Kidney (tissue), 14 donors: ENCODE measurements around the gene STK11. TPM values are rescaled to one million over a fixed set of nuclear protein-coding genes. Genes with fewer than 3 reads are reported as not detected.

Source experiments
- DNase-seq, 5 donors: peaks; one replicate each; pipeline ENCODE4 v3.0.0-alpha.2; 2013 to 2020
- FAIRE-seq: peaks from 2 replicates; lab custom pipeline; 2012; peaks lifted over from hg19 to GRCh38; lab: Jason Lieb, UNC
- H3K27ac ChIP-seq, 2 donors: one replicate each; pipeline ENCODE4 v1.7.0; 2013; ENCODE audit warnings: low read depth in 2 of 2, low read length in 2 of 2, inconsistent platforms in 1 of 2
- H3K27me3 ChIP-seq: one replicate; pipeline ENCODE4 v1.7.1; 2013; ENCODE audit warnings: low read length, inconsistent platforms; ENCODE audit not compliant: control insufficient read depth, insufficient read depth
- H3K36me3 ChIP-seq, 3 donors: one replicate each; pipeline versions ENCODE4 v1.7.0 to v1.7.1; 2013; ENCODE audit warnings: low read length in 3 of 3, control low read depth in 1 of 3, inconsistent platforms in 1 of 3; ENCODE audit not compliant: insufficient read depth in 3 of 3, control insufficient read depth in 2 of 3
- H3K4me1 ChIP-seq, 3 donors: one replicate each; pipeline versions ENCODE4 v1.7.0 to v1.7.1; 2013; ENCODE audit warnings: low read length in 3 of 3, inconsistent platforms in 1 of 3, low read depth in 1 of 3; ENCODE audit not compliant: control insufficient read depth in 2 of 3, insufficient read depth in 2 of 3
- H3K4me3 ChIP-seq, 3 donors: one replicate each; pipeline versions ENCODE4 v1.7.0 to v1.8.1; 2013; ENCODE audit warnings: low read length in 3 of 3, control low read depth in 1 of 3, inconsistent platforms in 1 of 3
- H3K9ac ChIP-seq, 3 donors: one replicate each; pipeline versions ENCODE4 v1.7.0 to v1.7.1; 2013; ENCODE audit warnings: low read length in 3 of 3, control low read depth in 1 of 3, inconsistent platforms in 1 of 3
- H3K9me3 ChIP-seq, 3 donors: one replicate each; pipeline versions ENCODE4 v1.7.0 to v1.7.1; 2013; ENCODE audit warnings: low read length in 3 of 3, control low read depth in 1 of 3, inconsistent platforms in 1 of 3; ENCODE audit not compliant: control insufficient read depth in 2 of 3, insufficient read depth in 1 of 3
- CTCF ChIP-seq: IDR thresholded peaks from 3 replicates; pipeline ENCODE4 v1.5.1; 2012; ENCODE audit warnings: mild to moderate bottlenecking, moderate library complexity, borderline replicate concordance; ENCODE audit not compliant: insufficient read depth; ENCODE audit errors: extremely low read depth
- intact Hi-C: fragments of 100-400 bp; cut with DNase I; formaldehyde crosslinking; loops from one replicate; pipeline ENCODE4 v1.11.1; 2022
- polyA plus RNA-seq: library from polyadenylated mRNA; stranded (reverse); fragments of 350-450 nt; fragmentation: Illumina TruSeq; extraction: RNeasy Lipid Tissue Mini Kit (QIAGEN cat#74804); gene quantifications from one replicate; pipeline ENCODE4 v1.2.3, GENCODE V29; 2014; ENCODE audit warnings: low read depth, low replicate concordance; ENCODE audit not compliant: insufficient read depth
- total RNA-seq: library from RNA; stranded (reverse); fragmentation: NEBNext Ultra II Directional; extraction: Animal tissue kit (Norgen Biotek cat#: 25700); gene quantifications from one replicate; pipeline ENCODE4 v1.2.1, GENCODE V29; 2021
- donor health status: control.
- donor health status: control.
- donor health status: control.
- donor health status: control.
- donor health status: control.
- donor health status: DM: yes; HTN: yes; CAD: no.
- donor health status: Normal renal cell carcinoma (clear cell type).

STK11 gene
- total and polyA plus RNA-seq, 2 donors from 2014 or later = 40.7 to 57.7 TPM

GRCh38 chr19:1261798-1262622, 56.4 kb downstream of the STK11 start:
- TF ChIP-seq CTCF = no peak
- Histone ChIP-seq H3K27me3 (no peaks in the 10 kb centered on the region), H3K27ac (peak overlapping the region; percentile 97 to 98), H3K4me1 (peaks cover 0 to 62% (median 39%) of the 10 kb centered on the region in 3 donors), H3K4me3 (peak overlapping the region; percentile 13 to 79 (median 52)), H3K36me3 (peaks cover 0 to under 1% (median 0%) of the 10 kb centered on the region in 3 donors), H3K9ac (peak overlapping the region in 2 of 3 donors; percentile 61 to 93), H3K9me3 (no peaks in the 10 kb centered on the region)
- DNase-seq (peak in 3 of 5 donors; percentile 31 to 97 (median 81)), FAIRE-seq (no peak)
- intact Hi-C loops = no loop called here

GRCh38 chr19:1262623-1263123, 57.1 kb downstream of the STK11 start:
- peak overlapping the region in 1 of 3 donors; percentile 93 for H3K9ac ChIP-seq
- TF ChIP-seq CTCF = no peak
- peak overlapping the region in 1 of 3 donors; percentile 32 for H3K4me3 ChIP-seq

GRCh38 chr19:1263188-1263587, 57.6 kb downstream of the STK11 start:
- Histone ChIP-seq H3K27me3 (no peaks in the 10 kb centered on the region), H3K9ac (peak overlapping the region in 1 of 3 donors; percentile 93), H3K27ac (peak overlapping the region; percentile 97 to 98), H3K4me3 (no peak overlapping the region), H3K4me1 (peaks cover 0 to 61% (median 42%) of the 10 kb centered on the region in 3 donors), H3K36me3 (no peaks in the 10 kb centered on the region), H3K9me3 (no peaks in the 10 kb centered on the region)
- FAIRE-seq (no peak), DNase-seq (peak in 1 of 5 donors; percentile 80)
- intact Hi-C loops = no loop called here
- TF ChIP-seq CTCF = no peak

More at GRCh38 chr19:1262623-1263123, 57.1 kb downstream of the STK11 start:
- Histone ChIP-seq H3K36me3 (no peaks in the 10 kb centered on the region), H3K27ac (peak overlapping the region; percentile 97 to 98), H3K4me1 (peaks cover 0 to 64% (median 39%) of the 10 kb centered on the region in 3 donors), H3K27me3 (no peaks in the 10 kb centered on the region), H3K9me3 (no peaks in the 10 kb centered on the region)
- peak; percentile 83 to 90 (median 87) for DNase-seq
- intact Hi-C loops = no loop called here
- no peak for FAIRE-seq
